Esophagus muscularis mucosa (tissue), 4 donors: ENCODE data around the gene LAPTM4A. TPM values are rescaled to one million over a fixed set of nuclear protein-coding genes. Genes with fewer than 3 reads are reported as not detected.
A peak's percentile ranks its signal among the peaks of the same experiment; 100 is the strongest.

Experiments used
- DNase-seq: peaks from one replicate; pipeline ENCODE4 v3.0.0-alpha.2; 2017; ENCODE audit errors: extremely low spot score
- H3K27ac ChIP-seq, 4 donors: fragments of 200-600 bp; sonication (generic); replicated peaks in 1 of 4; 1 replicate in 3 of 4; 2 replicates in 1 of 4; pipeline ENCODE4 v1.5.1; 2016 to 2019; ENCODE audit warnings: mild to moderate bottlenecking in 1 of 4
- H3K27me3 ChIP-seq, 4 donors: fragments of 200-600 bp; sonication (generic); one replicate each; pipeline versions ENCODE4 v1.5.1 to v1.6.0; 2016 to 2019
- H3K36me3 ChIP-seq, 4 donors: fragments of 200-600 bp; sonication (generic); one replicate each; pipeline ENCODE4 v1.5.1; 2016 to 2019
- H3K4me1 ChIP-seq, 4 donors: fragments of 200-600 bp; sonication (generic); one replicate each; pipeline ENCODE4 v1.5.1; 2016 to 2019
- H3K4me3 ChIP-seq, 4 donors: fragments of 200-600 bp; sonication (generic); 1 replicate in 2 of 4; 2 replicates in 2 of 4; pipeline ENCODE4 v1.5.1; 2016 to 2019; ENCODE audit warnings: mild to moderate bottlenecking in 4 of 4, moderate library complexity in 1 of 4
- H3K9me3 ChIP-seq, 4 donors: fragments of 200-600 bp; sonication (generic); 1 replicate in 3 of 4; 2 replicates in 1 of 4; pipeline ENCODE4 v1.5.1; 2016 to 2019
- EP300 ChIP-seq: sonication (generic); formaldehyde crosslinking; IDR thresholded peaks from one replicate; pipeline ENCODE4 v1.6.1; 2017; ENCODE audit warnings: antibody characterized with exemption
- POLR2A ChIP-seq: fragments of 450-650 bp; IDR thresholded peaks from one replicate; pipeline ENCODE4 v1.6.1; 2017; ENCODE audit warnings: antibody characterized with exemption, moderate library complexity, mild to moderate bottlenecking, low read depth
- POLR2AphosphoS5 ChIP-seq, 2 donors: sonication (generic); formaldehyde crosslinking; IDR thresholded peaks; one replicate each; pipeline ENCODE4 v1.6.1; 2017; ENCODE audit warnings: antibody characterized with exemption in 2 of 2
- WGBS: methylation state at CpG from one replicate; pipeline ENCODE4 v1.1.5; 2018; 5-methylcytosine and 5-hydroxymethylcytosine counted together
- intact Hi-C: fragments of 100-400 bp; cut with DNase I; formaldehyde crosslinking; loops from one replicate; pipeline ENCODE4 v1.15.1; 2023
- total RNA-seq, 4 donors: library from RNA; depleted of rRNA; stranded (reverse); fragments of >200 nt; gene quantifications; one replicate each; pipeline versions ENCODE4 v1.1.0 to v1.2.1, GENCODE V29; 2016
- TF ChIP-seq, protein P1 (sequence below), 3 experiments: fragments of 200-600 bp in 2 of 3; fragments of 450-650 bp in 1 of 3; sonication (generic) in 2 of 3; IDR thresholded peaks; one replicate each; pipeline ENCODE4 v1.5.1; 2017 to 2019; ENCODE audit warnings: antibody characterized with exemption in 3 of 3, mild to moderate bottlenecking in 2 of 3, moderate library complexity in 1 of 3

The LAPTM4A gene
- total RNA-seq, 4 donors from 2014 or later, result 154 to 215 (median 192) TPM

DNA sequence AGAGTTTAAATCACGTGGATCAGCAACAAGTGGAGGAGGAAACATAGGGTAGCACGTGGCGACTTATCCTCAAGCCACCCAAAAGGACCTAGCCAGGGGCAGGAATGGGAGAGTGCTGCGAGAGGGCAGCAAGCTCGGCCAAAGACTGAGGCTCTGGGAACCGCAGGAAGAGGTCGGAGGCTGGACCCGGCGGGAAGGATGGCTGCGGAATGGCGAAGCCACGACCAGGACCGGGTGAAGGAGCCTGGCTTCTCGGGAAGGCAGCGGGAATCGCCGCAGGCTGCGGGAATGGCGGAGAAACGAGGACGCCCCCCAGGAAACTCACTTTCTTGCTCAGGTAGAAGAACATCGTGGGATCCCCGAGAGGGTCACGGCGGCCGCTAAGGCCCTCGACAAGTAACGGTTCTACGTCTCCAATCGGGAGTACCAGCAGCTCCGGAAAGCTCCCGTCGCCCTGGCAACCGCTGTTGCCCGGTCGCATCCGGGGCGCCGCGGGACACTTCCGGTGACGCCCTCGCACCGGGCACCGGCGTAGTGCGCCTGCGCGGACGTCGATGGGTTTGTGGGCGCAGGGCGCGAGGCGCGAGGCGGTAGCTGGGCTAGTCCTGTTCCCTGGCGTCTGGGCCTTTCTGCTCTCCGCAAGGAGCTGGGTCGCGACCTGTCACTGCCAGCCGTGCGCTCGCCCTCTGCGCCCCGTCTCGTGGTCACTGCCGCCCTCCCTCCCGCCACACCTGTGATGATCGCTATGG, 61.6 kb downstream of the LAPTM4A start, which contains the start of gene WDR35:
Gene WDR35, minus strand, starts transcription at position 439 of the 749 bp plus-strand sequence. Its CDS starts 90 bp downstream, at position 349.
- peak within 1 kb of the TSS; percentile 67 to 84 (median 82) for H3K4me3 ChIP-seq
- H3K4me1 ChIP-seq, result peaks cover 15 to 22% (median 20%) of the 10 kb centered on the region in 4 donors
- H3K36me3 ChIP-seq, result peaks cover 0 to 5% (median 0%) of the 10 kb centered on the region in 4 donors
- H3K27me3 ChIP-seq, result no peaks in the 10 kb centered on the region
- no peak for TF ChIP-seq EP300
- TF ChIP-seq, protein P1, sequence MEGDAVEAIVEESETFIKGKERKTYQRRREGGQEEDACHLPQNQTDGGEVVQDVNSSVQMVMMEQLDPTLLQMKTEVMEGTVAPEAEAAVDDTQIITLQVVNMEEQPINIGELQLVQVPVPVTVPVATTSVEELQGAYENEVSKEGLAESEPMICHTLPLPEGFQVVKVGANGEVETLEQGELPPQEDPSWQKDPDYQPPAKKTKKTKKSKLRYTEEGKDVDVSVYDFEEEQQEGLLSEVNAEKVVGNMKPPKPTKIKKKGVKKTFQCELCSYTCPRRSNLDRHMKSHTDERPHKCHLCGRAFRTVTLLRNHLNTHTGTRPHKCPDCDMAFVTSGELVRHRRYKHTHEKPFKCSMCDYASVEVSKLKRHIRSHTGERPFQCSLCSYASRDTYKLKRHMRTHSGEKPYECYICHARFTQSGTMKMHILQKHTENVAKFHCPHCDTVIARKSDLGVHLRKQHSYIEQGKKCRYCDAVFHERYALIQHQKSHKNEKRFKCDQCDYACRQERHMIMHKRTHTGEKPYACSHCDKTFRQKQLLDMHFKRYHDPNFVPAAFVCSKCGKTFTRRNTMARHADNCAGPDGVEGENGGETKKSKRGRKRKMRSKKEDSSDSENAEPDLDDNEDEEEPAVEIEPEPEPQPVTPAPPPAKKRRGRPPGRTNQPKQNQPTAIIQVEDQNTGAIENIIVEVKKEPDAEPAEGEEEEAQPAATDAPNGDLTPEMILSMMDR (IDR thresholded peaks at IDR 0.05), result peak in 1 of 3 experiments; percentile 18
- TF ChIP-seq POLR2AphosphoS5 (IDR thresholded peaks at IDR 0.05), result peak; percentile 89 to 91
- no peak for TF ChIP-seq POLR2A
- under 1% methylated on average over 39 of the region's 70 CpGs for WGBS
- H3K27ac ChIP-seq, result peak within 1 kb of the TSS; percentile 66 to 84 (median 74)
- no peak for DNase-seq
- H3K9me3 ChIP-seq, result no peaks in the 10 kb centered on the region
- intact Hi-C loops, result no loop called here

DNA sequence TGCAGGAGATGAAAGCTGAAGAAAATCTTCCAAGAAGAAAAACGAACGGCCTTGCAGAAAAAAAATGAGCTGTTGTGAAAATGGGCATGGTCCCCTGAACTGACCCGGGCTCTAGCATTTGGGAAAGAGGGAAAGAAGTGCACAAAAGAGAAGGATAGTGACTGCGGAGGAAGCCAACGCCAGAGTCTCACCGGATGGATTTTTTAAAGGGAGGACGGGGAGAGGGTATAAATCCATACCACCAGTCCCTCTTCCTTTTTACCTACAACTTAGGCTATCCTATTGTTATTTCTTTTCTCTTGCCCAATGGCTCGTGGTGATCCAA, 62.1 kb downstream of the LAPTM4A start:
- H3K4me1 ChIP-seq, result peaks cover 15 to 22% (median 20%) of the 10 kb centered on the region in 4 donors
- 4% methylated on average over 8 of the region's 8 CpGs for WGBS

GRCh38 chr2:19988600-19988999, 62.8 kb downstream of the LAPTM4A start:
- Histone ChIP-seq H3K4me1 (peaks cover 15 to 22% (median 20%) of the 10 kb centered on the region in 4 donors), H3K4me3 (peak overlapping the region in 2 of 4 donors; percentile 67 to 81), H3K27me3 (no peaks in the 10 kb centered on the region), H3K9me3 (no peaks in the 10 kb centered on the region), H3K27ac (no peak overlapping the region), H3K36me3 (peaks cover 0 to 8% (median 0%) of the 10 kb centered on the region in 4 donors)
- DNase-seq, result no peak
- TF ChIP-seq POLR2AphosphoS5 (IDR thresholded peaks at IDR 0.05), result no peak
- TF ChIP-seq EP300, result no peak
- TF ChIP-seq, protein P1 (IDR thresholded peaks at IDR 0.05), result no peak
- no peak for TF ChIP-seq POLR2A
- intact Hi-C loops, result no loop called here
- WGBS, result 64% methylated on average over 2 of the region's 2 CpGs

More for the DNA sequence above, 62.1 kb downstream of the LAPTM4A start:
- Histone ChIP-seq H3K9me3 (no peaks in the 10 kb centered on the region), H3K27me3 (no peaks in the 10 kb centered on the region), H3K4me3 (peak overlapping the region; percentile 67 to 84 (median 82)), H3K36me3 (peaks cover 0 to 8% (median 0%) of the 10 kb centered on the region in 4 donors), H3K27ac (peak overlapping the region; percentile 66 to 84 (median 74))
- TF ChIP-seq EP300, result no peak
- TF ChIP-seq POLR2AphosphoS5 (IDR thresholded peaks at IDR 0.05), result no peak
- TF ChIP-seq, protein P1 (IDR thresholded peaks at IDR 0.05), result no peak
- TF ChIP-seq POLR2A, result no peak
- intact Hi-C loops, result no loop called here
- DNase-seq, result no peak

GRCh38 chr2:19987936-19988335, 63.5 kb downstream of the LAPTM4A start:
- no peak overlapping the region for H3K4me3 ChIP-seq
- intact Hi-C loops, result no loop called here
- TF ChIP-seq POLR2A (no peak), POLR2AphosphoS5 (IDR thresholded peaks at IDR 0.05) (no peak), EP300 (no peak)
- TF ChIP-seq, protein P1 (IDR thresholded peaks at IDR 0.05), result no peak
- H3K36me3 ChIP-seq, result peaks cover 0 to 8% (median 0%) of the 10 kb centered on the region in 4 donors
- DNase-seq, result no peak
- H3K9me3 ChIP-seq, result no peaks in the 10 kb centered on the region
- H3K4me1 ChIP-seq, result peaks cover 15 to 22% (median 20%) of the 10 kb centered on the region in 4 donors
- no peak overlapping the region for H3K27ac ChIP-seq
- WGBS, result 95% methylated on average over 5 of the region's 5 CpGs
- H3K27me3 ChIP-seq, result no peaks in the 10 kb centered on the region

Other genes with a start within 250 kb of the LAPTM4A start
- gene TTC32, start 149.6 kb downstream of the LAPTM4A start, total RNA-seq, result 10 to 100 TPM in 2 of 4 donors, 1 to 10 TPM in 2; 8.1 to 12.5 (median 10.2) TPM
- gene WDR35, start 61.5 kb downstream of the LAPTM4A start, total RNA-seq, result 10 to 100 TPM in 3 of 4 donors, 1 to 10 TPM in 1; 9.4 to 15.0 (median 12.3) TPM
- gene MATN3, start 39.0 kb downstream of the LAPTM4A start, total RNA-seq, result 1 to 10 TPM in 1 of 4 donors, under 1 TPM in 3; 0.66 to 1.3 (median 0.82) TPM
- gene SDC1, start 173.5 kb upstream of the LAPTM4A start, total RNA-seq, result 1 to 10 TPM in 1 of 4 donors, under 1 TPM in 3; 0.33 to 1.6 (median 0.47) TPM